ENCODE results near the gene SNX30. TPM values are rescaled to one million over a fixed set of nuclear protein-coding genes. Genes with fewer than 3 reads are reported as not detected.

Gene SNX30
- total RNA-seq, 1 experiment from 2014 or later: 10.2 TPM

DNA sequence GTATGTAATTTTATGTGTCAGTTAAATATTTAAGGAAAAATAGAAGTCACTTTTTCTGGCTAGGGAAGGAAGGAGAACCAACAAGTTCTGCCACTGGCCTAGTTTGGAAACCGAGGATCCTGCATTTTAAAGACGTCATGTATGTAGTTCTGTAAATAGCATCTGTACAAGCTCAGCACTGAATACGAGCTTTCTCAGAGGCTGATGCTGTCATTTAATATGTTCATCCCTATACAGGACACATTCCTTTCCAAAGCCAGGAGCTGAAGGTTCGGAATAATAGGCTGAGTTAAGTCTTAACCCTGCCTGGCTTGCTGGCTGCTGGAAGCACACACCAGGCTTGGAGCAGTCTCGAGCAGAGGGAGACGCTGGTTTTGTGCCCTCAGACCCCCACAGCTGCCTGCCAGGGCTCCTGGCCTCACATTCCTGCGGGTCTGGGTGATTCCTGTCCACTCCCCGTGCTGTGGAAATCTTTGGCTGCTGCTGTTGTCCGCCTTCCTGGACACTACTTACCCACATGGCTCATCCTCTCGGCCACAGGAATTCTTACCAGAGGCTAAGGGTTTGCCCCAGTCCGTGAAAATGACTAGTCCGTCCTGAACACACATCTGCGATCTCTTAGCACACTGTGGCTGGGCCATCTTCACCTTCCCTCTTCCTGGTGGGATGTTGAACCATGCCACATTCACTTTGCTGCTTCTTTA lies 103.5 kb downstream of the SNX30 start:
- no peaks in the 10 kb centered on the region for H3K9me3 ChIP-seq (replicated peaks)
- H3K27ac ChIP-seq: no peak overlapping the region
- no peaks in the 10 kb centered on the region for H3K36me3 ChIP-seq
- H3K27me3 ChIP-seq (replicated peaks): no peaks in the 10 kb centered on the region
- H3K4me3 ChIP-seq: no peak overlapping the region
- no peaks in the 10 kb centered on the region for H3K4me1 ChIP-seq (replicated peaks)
- DNase-seq (ENCODE audit: low read depth in 1 of 2, low spot score in 2 of 2): no peak

DNA sequence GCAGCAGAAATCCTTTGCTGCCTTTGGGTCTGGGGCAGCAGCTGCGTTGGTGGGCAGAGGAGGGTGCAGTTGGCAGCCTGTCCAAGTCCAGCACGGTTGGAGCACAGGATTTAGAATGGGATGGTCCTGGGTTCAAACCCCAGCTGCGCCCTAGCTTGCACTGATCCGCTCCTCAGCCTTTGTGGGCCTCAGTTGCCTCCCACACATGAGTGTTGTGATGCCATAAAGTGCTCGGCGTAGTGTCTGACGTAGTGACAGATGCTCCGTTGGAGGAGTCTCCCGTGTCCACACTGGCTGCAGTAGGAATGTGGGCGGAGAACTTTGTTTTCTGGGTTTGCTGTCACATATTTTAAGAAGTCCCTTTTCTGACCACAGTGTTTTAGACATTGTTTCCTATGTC lies 104.1 kb downstream of the SNX30 start:
- DNase-seq (ENCODE audit: low read depth in 1 of 2, low spot score in 2 of 2): no peak
- Histone ChIP-seq H3K4me1 (replicated peaks) (no peaks in the 10 kb centered on the region), H3K27me3 (replicated peaks) (no peaks in the 10 kb centered on the region), H3K9me3 (replicated peaks) (no peaks in the 10 kb centered on the region), H3K4me3 (no peak overlapping the region), H3K27ac (no peak overlapping the region), H3K36me3 (no peaks in the 10 kb centered on the region)

DNA sequence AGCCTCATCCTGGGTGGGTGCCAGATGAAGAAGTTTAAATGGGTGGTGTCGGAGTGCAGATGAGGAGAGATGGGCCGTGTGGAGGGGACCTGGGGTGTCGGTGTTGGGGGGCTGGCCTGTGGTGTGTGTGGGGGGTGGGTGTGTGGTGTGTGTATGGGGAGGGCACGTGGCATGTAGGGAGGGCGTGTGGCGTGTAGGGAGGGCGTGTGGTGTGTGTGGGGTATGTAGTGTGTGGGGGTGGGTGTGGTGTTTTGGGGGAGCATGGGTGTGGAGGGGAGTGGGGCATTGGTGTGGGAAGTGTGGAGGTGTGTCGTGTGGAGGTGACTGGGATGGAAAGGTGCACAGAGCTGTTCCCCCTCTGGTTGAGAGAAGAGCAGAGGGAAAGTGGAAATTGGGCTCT lies 105.6 kb downstream of the SNX30 start:
- no peaks in the 10 kb centered on the region for H3K36me3 ChIP-seq
- DNase-seq (ENCODE audit: low read depth in 1 of 2, low spot score in 2 of 2): no peak
- H3K27ac ChIP-seq: no peak overlapping the region
- H3K4me3 ChIP-seq: no peak overlapping the region
- H3K27me3 ChIP-seq (replicated peaks): no peaks in the 10 kb centered on the region
- no peaks in the 10 kb centered on the region for H3K4me1 ChIP-seq (replicated peaks)
- no peaks in the 10 kb centered on the region for H3K9me3 ChIP-seq (replicated peaks)

DNA sequence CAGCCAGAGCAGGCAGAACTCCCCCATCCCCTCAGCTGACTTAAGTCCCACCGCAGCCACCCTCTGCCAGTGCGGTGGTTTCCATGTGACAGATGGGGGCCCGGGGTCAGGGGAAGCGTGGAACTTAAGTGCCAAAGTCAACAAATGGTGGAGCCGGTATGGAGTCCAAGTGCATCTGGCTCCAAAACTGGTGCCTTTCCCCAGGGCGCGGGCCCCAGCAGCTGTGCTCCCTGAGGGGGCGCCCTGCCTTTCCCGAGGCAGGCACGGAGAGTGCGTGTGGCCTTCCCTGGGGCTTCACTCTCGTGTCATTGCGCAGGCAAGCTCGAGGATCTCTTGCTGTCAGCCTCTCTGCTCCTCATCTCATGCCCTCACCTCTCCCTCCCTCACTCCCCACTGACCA lies 106.3 kb downstream of the SNX30 start:
- Histone ChIP-seq H3K27me3 (replicated peaks) (no peaks in the 10 kb centered on the region), H3K36me3 (no peaks in the 10 kb centered on the region), H3K9me3 (replicated peaks) (no peaks in the 10 kb centered on the region), H3K4me3 (no peak overlapping the region), H3K4me1 (replicated peaks) (no peaks in the 10 kb centered on the region), H3K27ac (no peak overlapping the region)
- no peak for DNase-seq (ENCODE audit: low read depth in 1 of 2, low spot score in 2 of 2)

DNA sequence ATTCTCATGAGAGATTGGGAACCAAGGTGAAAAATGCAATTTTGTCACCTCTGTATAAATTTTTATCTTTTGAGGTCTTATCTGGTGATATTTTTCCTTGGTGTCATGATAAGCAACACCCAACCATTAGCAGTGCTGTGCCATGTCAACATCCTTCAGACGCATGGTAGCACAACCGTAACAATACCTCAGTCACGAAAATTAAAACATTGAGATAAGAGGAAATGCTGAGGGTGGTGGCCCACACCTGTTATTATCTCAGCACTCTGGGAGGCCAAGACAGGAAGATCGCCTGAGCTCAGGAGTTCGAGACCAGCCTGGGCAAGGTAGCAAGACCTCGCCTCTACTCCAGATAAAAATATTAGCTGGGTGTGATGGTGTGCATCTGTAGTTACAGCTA lies 107.4 kb downstream of the SNX30 start:
- H3K27me3 ChIP-seq (replicated peaks): no peaks in the 10 kb centered on the region
- no peak overlapping the region for H3K4me3 ChIP-seq
- H3K36me3 ChIP-seq: no peaks in the 10 kb centered on the region
- H3K27ac ChIP-seq: no peak overlapping the region
- H3K9me3 ChIP-seq (replicated peaks): no peaks in the 10 kb centered on the region
- no peak for DNase-seq (ENCODE audit: low read depth in 1 of 2, low spot score in 2 of 2)
- H3K4me1 ChIP-seq (replicated peaks): no peaks in the 10 kb centered on the region

DNA sequence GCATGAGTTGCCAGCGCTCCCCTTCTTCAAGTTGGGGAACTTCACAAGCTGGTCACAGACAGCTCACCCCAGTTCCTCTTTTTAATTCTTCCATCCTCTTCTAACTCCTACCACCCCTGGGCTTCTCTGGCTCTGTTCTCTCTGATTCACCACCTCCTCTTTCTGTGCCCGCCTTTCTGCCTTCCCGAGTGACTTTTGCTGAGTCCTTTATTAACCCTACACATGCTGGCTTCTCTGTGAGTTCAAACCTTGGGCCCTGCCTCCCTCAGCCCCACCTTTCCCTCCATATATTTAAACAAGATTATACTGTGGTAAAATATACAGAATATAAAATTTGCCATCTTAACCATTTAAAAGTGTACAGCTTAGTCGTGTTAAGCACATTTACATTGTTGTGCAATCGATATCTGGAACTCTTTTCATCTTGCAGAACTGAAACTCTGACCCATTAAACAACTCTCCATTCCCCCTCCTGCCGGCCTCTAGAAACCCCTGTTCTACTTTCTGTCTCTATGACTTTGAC lies 108.1 kb downstream of the SNX30 start:
- H3K9me3 ChIP-seq (replicated peaks): no peaks in the 10 kb centered on the region
- no peaks in the 10 kb centered on the region for H3K27me3 ChIP-seq (replicated peaks)
- H3K4me3 ChIP-seq: no peak overlapping the region
- no peaks in the 10 kb centered on the region for H3K36me3 ChIP-seq
- H3K27ac ChIP-seq: no peak overlapping the region
- no peaks in the 10 kb centered on the region for H3K4me1 ChIP-seq (replicated peaks)
- no peak for DNase-seq (ENCODE audit: low read depth in 1 of 2, low spot score in 2 of 2)

DNA sequence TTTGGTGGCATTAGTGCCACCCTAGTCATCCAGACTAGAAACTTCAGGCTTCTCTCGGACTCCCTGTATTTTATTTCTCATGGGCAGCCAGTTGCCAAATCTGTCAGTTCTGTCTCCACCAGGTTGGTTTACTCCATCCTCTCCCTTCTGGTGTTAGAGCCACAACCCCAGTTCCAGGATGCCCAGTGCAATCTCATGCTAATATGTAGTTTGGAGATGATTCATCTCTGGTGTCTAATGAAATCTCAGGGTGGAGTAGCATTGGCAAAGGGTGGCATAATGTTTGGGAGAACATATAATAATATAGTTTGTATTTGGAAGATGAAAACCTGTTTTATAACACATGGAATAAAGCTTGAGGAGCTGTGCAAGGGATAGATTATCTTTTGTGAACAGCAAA lies 109.9 kb downstream of the SNX30 start:
- H3K27ac ChIP-seq: no peak overlapping the region
- no peaks in the 10 kb centered on the region for H3K9me3 ChIP-seq (replicated peaks)
- no peaks in the 10 kb centered on the region for H3K36me3 ChIP-seq
- no peaks in the 10 kb centered on the region for H3K27me3 ChIP-seq (replicated peaks)
- no peak for DNase-seq (ENCODE audit: low read depth in 1 of 2, low spot score in 2 of 2)
- H3K4me1 ChIP-seq (replicated peaks): no peaks in the 10 kb centered on the region
- no peak overlapping the region for H3K4me3 ChIP-seq

DNA sequence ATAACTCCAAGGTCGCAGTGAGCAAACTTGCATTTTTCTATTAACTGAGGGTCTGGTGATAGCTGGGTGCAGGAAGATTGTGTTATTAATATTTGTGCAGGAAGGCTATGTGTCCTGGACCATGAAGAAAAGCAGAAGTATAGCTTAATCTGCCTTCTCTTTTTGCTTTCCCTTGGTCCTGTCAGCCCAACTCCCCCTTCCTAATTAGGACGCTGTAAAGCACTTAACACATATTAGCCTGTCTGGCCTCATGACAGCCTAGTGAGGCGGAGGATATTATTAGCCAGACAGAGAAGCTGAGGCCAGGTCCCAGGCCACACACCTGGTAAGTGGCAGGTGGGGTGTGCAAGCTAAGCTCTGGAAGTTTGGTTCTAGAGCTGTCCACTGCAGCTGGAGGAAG lies 110.6 kb downstream of the SNX30 start:
- DNase-seq (ENCODE audit: low read depth in 1 of 2, low spot score in 2 of 2): no peak
- H3K36me3 ChIP-seq: no peaks in the 10 kb centered on the region
- no peaks in the 10 kb centered on the region for H3K9me3 ChIP-seq (replicated peaks)
- no peak overlapping the region for H3K4me3 ChIP-seq
- no peaks in the 10 kb centered on the region for H3K27me3 ChIP-seq (replicated peaks)
- H3K27ac ChIP-seq: no peak overlapping the region
- no peaks in the 10 kb centered on the region for H3K4me1 ChIP-seq (replicated peaks)

DNA sequence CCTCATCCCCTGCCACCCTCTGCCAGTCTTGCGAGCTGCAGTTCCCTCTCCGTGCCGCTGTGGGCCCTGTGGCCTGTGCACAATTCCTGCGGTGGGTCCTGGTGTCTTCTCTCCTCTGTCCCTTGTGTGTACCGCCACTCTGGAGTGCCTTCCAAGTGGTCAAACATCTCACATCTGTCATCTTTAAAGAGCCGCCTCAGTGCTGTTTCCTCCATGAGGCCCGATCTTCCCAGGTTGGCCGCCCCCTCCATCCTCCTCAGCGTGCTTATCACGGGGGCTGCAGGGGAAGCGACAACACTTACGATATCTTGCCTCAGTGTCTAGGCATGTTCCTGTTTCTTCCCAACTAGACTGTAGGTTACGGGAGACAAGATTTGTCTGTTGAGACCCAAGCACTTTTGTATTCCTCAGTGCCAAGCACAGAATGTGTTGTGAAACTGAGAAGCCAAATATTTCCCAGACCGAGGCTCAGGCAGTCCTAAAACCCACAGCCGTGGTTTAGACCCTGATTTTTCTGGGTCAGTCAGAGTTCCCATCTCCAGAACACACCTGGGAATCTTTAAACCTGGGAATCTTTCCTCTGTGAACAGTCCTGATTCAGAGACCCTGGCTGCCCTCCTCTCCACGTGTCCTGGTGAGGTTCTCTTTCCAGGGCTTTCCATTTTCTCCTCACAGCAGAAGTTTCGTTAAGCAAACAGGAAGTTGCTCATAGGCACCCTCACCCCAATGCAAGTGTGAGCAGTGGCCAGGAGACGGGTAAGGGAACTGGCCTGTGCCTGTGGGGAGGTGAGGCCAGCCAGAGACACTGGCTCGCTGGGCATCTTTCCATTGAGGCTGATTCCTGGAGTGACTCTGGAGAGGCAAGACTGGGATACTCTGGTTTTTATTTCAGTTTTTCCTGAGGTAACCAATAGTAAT lies 111.3 kb downstream of the SNX30 start:
- no peak for DNase-seq (ENCODE audit: low read depth in 1 of 2, low spot score in 2 of 2)
- Histone ChIP-seq H3K4me1 (replicated peaks) (no peaks in the 10 kb centered on the region), H3K9me3 (replicated peaks) (no peaks in the 10 kb centered on the region), H3K36me3 (no peaks in the 10 kb centered on the region), H3K27ac (no peak overlapping the region), H3K4me3 (no peak overlapping the region), H3K27me3 (replicated peaks) (no peaks in the 10 kb centered on the region)

DNA sequence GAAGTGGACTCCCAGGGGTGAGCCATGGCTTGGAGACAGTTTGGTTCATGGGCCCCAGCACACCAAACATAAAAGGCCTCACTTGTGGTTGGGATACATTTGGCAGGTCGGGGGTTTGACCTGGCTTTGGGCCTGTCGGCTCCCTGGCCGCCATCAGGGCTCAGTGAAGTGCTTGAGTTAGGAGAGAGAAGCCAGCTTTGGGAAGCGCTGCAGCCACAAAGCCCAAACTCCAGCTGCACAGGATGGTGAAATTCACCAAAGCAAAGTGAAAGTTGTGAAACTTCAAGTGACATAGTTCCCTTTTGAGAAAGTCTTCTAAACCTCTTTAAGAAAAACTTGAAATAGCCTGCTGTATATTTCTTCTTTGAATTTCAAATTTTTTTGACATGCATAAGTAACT lies 112.7 kb downstream of the SNX30 start:
- no peak overlapping the region for H3K27ac ChIP-seq

DNA sequence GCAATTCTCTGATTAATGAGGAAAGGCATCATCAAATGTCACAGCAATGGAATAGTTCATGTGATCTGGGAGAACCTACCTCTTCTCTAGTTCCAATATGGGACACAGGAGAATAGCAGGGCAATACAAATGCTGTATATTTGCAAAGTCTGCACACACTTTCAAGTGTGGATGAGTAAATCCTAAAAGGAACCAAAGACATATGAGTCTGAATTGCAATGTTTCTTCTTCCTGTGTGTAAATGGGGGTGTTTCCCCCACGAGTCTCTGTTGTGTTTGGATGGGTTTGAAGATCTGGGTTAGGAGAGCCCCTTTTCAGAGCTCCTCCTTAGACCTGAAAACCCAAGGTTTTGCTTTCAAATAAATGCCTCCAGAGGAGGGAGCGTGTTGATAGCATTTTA lies 113.2 kb downstream of the SNX30 start:
- DNase-seq (ENCODE audit: low read depth in 1 of 2, low spot score in 2 of 2): no peak
- Histone ChIP-seq H3K4me1 (replicated peaks) (no peaks in the 10 kb centered on the region), H3K27me3 (replicated peaks) (no peaks in the 10 kb centered on the region), H3K36me3 (no peaks in the 10 kb centered on the region), H3K27ac (no peak overlapping the region), H3K4me3 (no peak overlapping the region), H3K9me3 (replicated peaks) (no peaks in the 10 kb centered on the region)

More for the DNA sequence above, 112.7 kb downstream of the SNX30 start:
- Histone ChIP-seq H3K27me3 (replicated peaks) (no peaks in the 10 kb centered on the region), H3K4me1 (replicated peaks) (no peaks in the 10 kb centered on the region), H3K4me3 (no peak overlapping the region), H3K9me3 (replicated peaks) (no peaks in the 10 kb centered on the region), H3K36me3 (no peaks in the 10 kb centered on the region)
- DNase-seq (ENCODE audit: low read depth in 1 of 2, low spot score in 2 of 2): no peak

DNA sequence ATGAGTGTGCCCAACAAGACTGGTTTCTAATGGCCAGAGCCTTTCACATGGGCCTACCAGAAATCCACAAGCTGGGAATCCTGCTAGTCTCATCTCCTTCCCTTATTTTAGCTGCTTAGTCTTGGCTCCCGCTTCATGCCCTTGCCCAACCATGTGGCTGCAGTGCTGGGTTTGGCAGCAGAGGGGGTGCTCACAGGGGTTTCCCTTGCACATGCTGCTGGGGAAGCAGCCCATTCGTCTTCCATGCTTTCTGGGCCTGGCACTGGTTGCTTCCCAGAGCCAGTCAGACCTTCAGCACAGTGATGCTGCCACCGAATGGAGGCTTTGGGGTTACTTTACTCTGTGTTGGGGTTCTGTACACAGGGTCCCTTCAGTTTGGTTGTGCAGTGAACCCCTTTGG lies 113.8 kb downstream of the SNX30 start:
- Histone ChIP-seq H3K9me3 (replicated peaks) (no peaks in the 10 kb centered on the region), H3K4me3 (no peak overlapping the region), H3K4me1 (replicated peaks) (no peaks in the 10 kb centered on the region), H3K27ac (no peak overlapping the region), H3K36me3 (no peaks in the 10 kb centered on the region), H3K27me3 (replicated peaks) (no peaks in the 10 kb centered on the region)
- no peak for DNase-seq (ENCODE audit: low read depth in 1 of 2, low spot score in 2 of 2)

DNA sequence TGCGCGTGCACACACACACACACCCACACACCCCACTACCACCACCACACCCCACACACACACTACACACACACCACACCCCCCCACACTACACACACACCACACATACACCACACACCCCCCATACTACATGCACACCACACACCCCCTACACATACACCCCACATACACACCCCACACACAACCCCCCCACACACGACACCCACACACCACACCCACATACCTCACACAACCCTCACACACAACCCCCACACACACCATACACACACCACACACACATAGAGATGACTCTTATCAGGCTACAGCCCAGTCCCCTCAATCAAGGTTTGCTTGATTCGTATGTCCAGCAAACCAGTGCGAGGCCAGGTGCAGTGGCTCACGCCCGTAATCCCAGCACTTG lies 114.4 kb downstream of the SNX30 start:
- Histone ChIP-seq H3K9me3 (replicated peaks) (no peaks in the 10 kb centered on the region), H3K4me3 (no peak overlapping the region), H3K27ac (no peak overlapping the region), H3K36me3 (no peaks in the 10 kb centered on the region), H3K27me3 (replicated peaks) (no peaks in the 10 kb centered on the region), H3K4me1 (replicated peaks) (no peaks in the 10 kb centered on the region)
- DNase-seq (ENCODE audit: low read depth in 1 of 2, low spot score in 2 of 2): no peak

DNA sequence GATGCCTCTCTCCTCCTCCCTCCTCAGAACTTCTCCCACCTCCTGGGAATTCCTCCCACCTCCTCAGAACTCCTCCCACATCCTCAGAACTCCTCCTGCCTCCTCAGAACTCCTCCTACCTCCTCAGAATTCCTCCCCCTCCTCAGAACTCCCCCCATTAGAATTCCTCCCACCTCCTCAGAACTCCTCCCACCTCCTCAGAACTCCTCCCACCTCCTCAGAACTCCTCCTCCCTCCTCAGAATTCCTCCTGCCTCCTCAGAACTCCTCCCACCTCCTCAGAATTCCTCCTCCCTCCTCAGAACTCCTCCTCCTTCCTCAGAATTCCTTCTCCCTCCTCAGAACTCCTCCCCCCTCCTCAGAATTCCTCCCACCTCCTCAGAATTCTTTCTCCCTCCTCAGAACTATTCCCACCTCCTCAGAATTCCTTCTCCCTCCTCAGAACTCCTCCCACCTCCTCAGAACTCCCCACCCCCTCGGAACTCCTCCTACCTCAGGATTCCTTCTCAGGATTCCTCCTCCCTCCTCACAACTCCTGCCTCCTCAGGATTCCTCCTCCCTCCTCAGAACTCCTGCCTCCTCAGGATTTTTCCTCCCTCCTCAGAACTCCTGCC lies 116.2 kb downstream of the SNX30 start:
- no peaks in the 10 kb centered on the region for H3K4me1 ChIP-seq (replicated peaks)
- no peaks in the 10 kb centered on the region for H3K36me3 ChIP-seq
- no peak overlapping the region for H3K4me3 ChIP-seq
- H3K27me3 ChIP-seq (replicated peaks): no peaks in the 10 kb centered on the region
- no peak overlapping the region for H3K27ac ChIP-seq
- DNase-seq (ENCODE audit: low read depth in 1 of 2, low spot score in 2 of 2): peak in 1 of 2 experiments; percentile 11
- no peaks in the 10 kb centered on the region for H3K9me3 ChIP-seq (replicated peaks)
